Measurements from ENCODE around the gene KIFC1. TPM values are rescaled to one million over a fixed set of nuclear protein-coding genes. Genes with fewer than 3 reads are reported as not detected.

KIFC1 gene
- total and polyA plus RNA-seq, 9 of the 15 experiments (the other 6 are each of a cell fraction or from before 2014, with no cell fraction given), result 1.3 to 95.2 (median 76.9) TPM

DNA sequence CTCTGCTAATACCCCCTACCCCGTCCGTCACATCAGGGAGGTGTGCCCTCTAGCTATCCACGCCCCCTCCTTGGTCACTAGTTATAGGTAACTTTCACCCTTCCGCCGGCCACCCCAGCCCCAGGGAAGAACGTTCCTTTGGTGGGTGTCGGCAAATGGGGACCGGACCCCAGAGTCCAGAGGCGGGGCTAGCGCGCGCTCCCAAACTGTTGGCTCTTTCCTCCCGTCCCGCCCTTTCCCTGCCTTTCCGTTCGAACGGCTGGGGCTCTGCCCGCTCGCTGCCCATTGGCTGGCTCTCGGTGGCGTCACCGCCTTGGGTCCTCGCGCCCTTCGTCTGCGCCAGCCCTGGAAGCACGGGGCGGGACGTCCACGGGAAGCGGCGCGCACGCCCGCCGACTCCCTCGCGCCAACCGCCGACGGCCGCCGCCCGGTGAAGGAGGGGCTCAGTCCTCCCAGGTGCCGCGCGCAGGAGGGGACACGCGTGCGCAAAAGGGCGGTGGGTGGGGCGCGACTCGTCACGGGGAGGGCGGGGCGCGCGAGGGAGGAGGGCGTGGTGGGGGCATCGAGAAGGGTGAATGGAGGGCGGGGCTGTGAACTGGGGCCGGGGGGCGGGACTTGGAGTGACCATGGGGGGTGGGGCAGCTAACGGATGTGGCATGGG, 18.6 kb downstream of the KIFC1 start (continued):
- TF ChIP-seq, protein P1, sequence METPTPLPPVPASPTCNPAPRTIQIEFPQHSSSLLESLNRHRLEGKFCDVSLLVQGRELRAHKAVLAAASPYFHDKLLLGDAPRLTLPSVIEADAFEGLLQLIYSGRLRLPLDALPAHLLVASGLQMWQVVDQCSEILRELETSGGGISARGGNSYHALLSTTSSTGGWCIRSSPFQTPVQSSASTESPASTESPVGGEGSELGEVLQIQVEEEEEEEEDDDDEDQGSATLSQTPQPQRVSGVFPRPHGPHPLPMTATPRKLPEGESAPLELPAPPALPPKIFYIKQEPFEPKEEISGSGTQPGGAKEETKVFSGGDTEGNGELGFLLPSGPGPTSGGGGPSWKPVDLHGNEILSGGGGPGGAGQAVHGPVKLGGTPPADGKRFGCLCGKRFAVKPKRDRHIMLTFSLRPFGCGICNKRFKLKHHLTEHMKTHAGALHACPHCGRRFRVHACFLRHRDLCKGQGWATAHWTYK (CRISPR knock-in tag; IDR thresholded peaks at IDR 0.05), result peak; percentile 92
- no peak for TF ChIP-seq NFIX (CRISPR knock-in tag; IDR thresholded peaks at IDR 0.05; ENCODE audit: low read depth)
- TF ChIP-seq SMAD4 (CRISPR knock-in tag; conservative IDR thresholded peaks at IDR 0.05), result no peak; the same call in none of the 2 replicates
- peak; percentile 82; the same call in 1 of the 2 replicates for TF ChIP-seq ZNF695 (CRISPR knock-in tag; IDR thresholded peaks at IDR 0.05)
- TF ChIP-seq GABPB2 (CRISPR knock-in tag; conservative IDR thresholded peaks at IDR 0.05), result no peak; the same call in 1 of the 2 replicates
- TF ChIP-seq ZNF696 (CRISPR knock-in tag; conservative IDR thresholded peaks at IDR 0.05), result no peak
- TF ChIP-seq ETV6 (IDR thresholded peaks at IDR 0.05; ENCODE audit: borderline replicate concordance in 1 of 2, low read depth in 2 of 2, low read length in 1 of 2), result no peak
- no peak for TF ChIP-seq ETV6 (CRISPR knock-in tag; IDR thresholded peaks at IDR 0.05; ENCODE audit: borderline replicate concordance)
- TF ChIP-seq ZNF253 (CRISPR knock-in tag; conservative IDR thresholded peaks at IDR 0.05), result no peak
- peak; percentile 74 for TF ChIP-seq C11orf30 (IDR thresholded peaks at IDR 0.05; ENCODE audit: low read depth)
- no peak for TF ChIP-seq U2AF1 (optimal IDR thresholded peaks at IDR 0.05; ENCODE audit: low read depth, low read length)
- 0 out of 2 replicates have a peak, but pooled peaks have one; percentile 17 for TF ChIP-seq ZNF384 (IDR thresholded peaks at IDR 0.05; ENCODE audit: low read depth, low read length)
- no peak for TF ChIP-seq MXI1 (IDR thresholded peaks at IDR 0.05; ENCODE audit: low read depth, low read length)
- no peak for TF ChIP-seq NFE2L1 (tag; IDR thresholded peaks at IDR 0.05; ENCODE audit: borderline replicate concordance, low read depth)
- no peak for TF ChIP-seq ZNF175 (CRISPR knock-in tag; IDR thresholded peaks at IDR 0.05; ENCODE audit: low read depth)
- no peak; the same call in 1 of the 2 replicates for TF ChIP-seq ZFX (CRISPR knock-in tag; IDR thresholded peaks at IDR 0.05)
- no peak for TF ChIP-seq PYGO2 (tag; IDR thresholded peaks at IDR 0.05)
- TF ChIP-seq PHB2 (IDR thresholded peaks at IDR 0.05; ENCODE audit: low read depth), result no peak
- TF ChIP-seq ZKSCAN1 (IDR thresholded peaks at IDR 0.05; ENCODE audit: low read depth, low read length), result no peak
- peak; percentile 86 for TF ChIP-seq RBM25 (IDR thresholded peaks at IDR 0.05; ENCODE audit: low read depth, low read length, severe bottlenecking)
- peak; percentile 87 for TF ChIP-seq MYC (IDR thresholded peaks at IDR 0.05; ENCODE audit: low read depth, low read length)
- peak; percentile 81 for TF ChIP-seq MYC (CRISPR knock-in tag; IDR thresholded peaks at IDR 0.05; ENCODE audit: borderline replicate concordance, low read depth)
- TF ChIP-seq NR1H2 (CRISPR knock-in tag; IDR thresholded peaks at IDR 0.05), result no peak
- TF ChIP-seq NCOR1 (IDR thresholded peaks at IDR 0.05), result no peak; the same call in 1 of the 2 replicates
- peak; percentile 80 for TF ChIP-seq HDAC2 (IDR thresholded peaks at IDR 0.05)
- TF ChIP-seq ZNF146 (CRISPR knock-in tag; IDR thresholded peaks at IDR 0.05; ENCODE audit: unreplicated experiment), result no peak
- TF ChIP-seq ZNF263 (CRISPR knock-in tag; IDR thresholded peaks at IDR 0.05; ENCODE audit: borderline replicate concordance), result peak; percentile 53; the same call in 1 of the 2 replicates
- peak; percentile 73 to 74; a peak in 1 of 4 replicates for TF ChIP-seq SIN3A (IDR thresholded peaks at IDR 0.05; ENCODE audit: borderline replicate concordance in 2 of 2, control insufficient read depth in 1 of 2, low read depth in 2 of 2, low read length in 2 of 2)
